NCI-H146 (cell line): ENCODE results near the gene MBTPS2.
A peak's percentile ranks its signal among the peaks of the same experiment; 100 is the strongest.
"Not testable (repeated sequence)": the region's sequence is repeated elsewhere in the genome, so short reads cannot be mapped to it uniquely, and the experiment has no call there.

ENCODE experiments used
- DNase-seq: peaks from one replicate; lab custom pipeline; 2025; lab: John Stamatoyannopoulos, UW

Gene MBTPS2

DNA sequence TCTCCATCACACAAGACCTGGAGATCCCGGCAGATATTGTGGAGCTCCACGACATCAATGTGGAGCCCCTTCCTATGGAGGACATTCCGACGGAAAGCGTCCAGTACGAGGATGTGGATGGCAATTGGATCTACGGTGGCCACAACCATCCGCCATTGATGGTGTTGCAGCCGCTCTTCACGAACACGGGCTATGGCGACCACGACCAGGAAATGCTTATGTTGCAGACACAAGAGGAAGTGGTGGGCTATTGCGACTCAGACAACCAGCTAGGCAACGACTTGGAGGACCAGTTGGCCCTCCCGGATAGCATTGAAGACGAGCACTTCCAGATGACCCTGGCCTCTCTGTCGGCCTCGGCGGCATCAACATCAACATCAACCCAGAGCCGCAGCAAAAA is 17.1 kb downstream of the MBTPS2 start:
- no peak for DNase-seq

GRCh38 chrX:21863241-21863640 is 23.8 kb downstream of the MBTPS2 start:
- DNase-seq = no peak

DNA sequence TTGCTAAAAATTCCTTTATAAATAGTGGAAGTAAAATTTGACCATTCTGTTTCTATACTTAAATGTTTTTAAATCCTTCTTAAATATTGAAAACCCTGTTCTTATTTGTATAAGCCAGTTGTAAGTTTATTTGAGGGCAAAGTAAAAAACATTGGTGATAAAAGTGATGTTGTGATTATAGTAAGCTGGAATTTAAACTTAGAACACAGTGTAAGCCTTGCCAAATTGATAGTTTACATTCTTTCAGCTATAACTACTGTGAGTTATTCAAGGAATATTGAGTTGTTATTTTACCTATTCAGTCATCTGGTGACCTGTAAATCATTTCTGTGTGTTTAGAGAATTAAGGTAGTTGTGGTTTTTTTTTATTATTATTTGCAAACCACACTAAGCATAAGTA is 26.0 kb downstream of the MBTPS2 start:
- no peak for DNase-seq

DNA sequence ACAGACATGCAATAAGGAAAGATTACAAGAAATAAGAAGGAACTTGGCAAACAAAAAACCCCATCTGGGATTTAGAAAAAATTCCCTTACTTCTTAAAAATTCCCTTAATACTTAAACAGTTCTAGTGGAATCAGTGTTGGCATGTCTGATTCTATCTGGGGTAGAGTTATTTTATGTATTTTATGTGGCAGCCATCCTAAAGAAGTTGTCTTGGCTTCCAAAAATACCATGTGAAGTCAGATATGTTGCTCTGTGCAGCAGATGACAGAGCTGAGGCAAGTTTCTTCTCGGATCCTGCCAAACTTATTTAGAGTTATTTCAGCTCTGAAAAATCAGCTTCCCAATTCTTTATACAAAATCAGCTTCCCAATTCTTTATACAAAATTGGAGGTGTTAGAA is 31.1 kb downstream of the MBTPS2 start:
- no peak for DNase-seq

- DNase-seq = no peak
These were observed 33.8 kb downstream of the MBTPS2 start for GRCh38 chrX:21873063-21873775.

GRCh38 chrX:21874182-21874581 is 34.8 kb downstream of the MBTPS2 start:
- DNase-seq = not testable (repeated sequence)

DNA sequence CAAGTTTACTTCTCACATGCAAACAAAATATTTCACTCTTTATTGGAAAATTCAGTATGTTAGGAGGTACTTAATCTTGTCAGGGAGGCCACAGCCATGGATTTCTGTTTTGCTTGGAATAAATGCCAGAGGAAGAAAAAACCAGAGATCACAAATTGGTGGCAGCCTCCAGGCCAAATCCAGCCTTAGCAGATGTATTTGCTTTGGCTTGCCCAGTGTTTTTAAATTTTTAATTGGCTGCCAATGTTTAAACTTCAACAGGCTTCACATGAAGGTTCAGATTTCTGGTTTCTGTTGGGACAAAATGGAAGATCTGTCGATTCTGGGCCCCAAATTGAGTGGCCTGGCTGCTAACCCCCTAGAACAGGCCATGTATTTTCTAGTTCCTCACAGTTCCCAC is 35.6 kb downstream of the MBTPS2 start:
- no peak for DNase-seq

DNA sequence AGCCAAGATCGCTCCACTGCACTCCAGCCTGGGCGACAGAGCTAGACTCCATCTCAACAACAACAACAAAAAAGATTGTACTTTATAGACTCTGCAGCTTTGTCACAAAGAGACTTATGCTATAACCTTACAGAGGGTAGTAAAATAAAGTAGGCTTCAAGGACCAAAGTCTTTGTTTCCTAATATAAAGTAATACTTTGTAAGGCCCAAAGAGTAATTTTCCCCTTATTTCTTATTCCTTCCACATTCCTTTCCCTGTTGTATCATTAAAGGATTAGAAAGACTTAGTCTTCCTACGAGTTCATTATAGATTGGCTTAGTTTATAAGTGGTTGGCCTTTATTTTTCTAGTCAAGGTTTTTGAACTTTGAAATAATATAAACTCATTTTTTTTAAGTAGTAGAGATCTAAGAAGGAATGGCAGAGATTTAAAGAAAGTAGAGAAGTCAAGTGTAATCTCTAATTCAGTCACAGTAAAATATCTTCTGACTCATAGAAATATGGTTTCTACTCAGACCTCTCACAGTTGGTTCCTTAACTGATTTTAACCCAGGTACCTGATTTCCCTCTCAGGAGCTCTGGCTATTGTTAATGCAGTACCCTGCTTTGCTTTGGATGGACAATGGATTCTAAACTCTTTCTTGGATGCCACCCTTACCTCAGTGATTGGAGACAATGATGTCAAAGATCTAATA is 42.6 kb downstream of the MBTPS2 start:
- no peak for DNase-seq

- DNase-seq = no peak
These were observed 43.8 kb downstream of the MBTPS2 start for GRCh38 chrX:21883258-21883657.

GRCh38 chrX:21885568-21885967 is 46.2 kb downstream of the MBTPS2 start:
- DNase-seq = no peak

GRCh38 chrX:21905313-21905712 is 65.9 kb downstream of the MBTPS2 start:
- peak; percentile 71 for DNase-seq

GRCh38 chrX:21905953-21906352 is 66.5 kb downstream of the MBTPS2 start:
- peak; percentile 31 for DNase-seq

- DNase-seq = no peak
These were observed 67.8 kb downstream of the MBTPS2 start for GRCh38 chrX:21907260-21907659.

GRCh38 chrX:21911481-21911880 is 72.1 kb downstream of the MBTPS2 start:
- no peak for DNase-seq

DNA sequence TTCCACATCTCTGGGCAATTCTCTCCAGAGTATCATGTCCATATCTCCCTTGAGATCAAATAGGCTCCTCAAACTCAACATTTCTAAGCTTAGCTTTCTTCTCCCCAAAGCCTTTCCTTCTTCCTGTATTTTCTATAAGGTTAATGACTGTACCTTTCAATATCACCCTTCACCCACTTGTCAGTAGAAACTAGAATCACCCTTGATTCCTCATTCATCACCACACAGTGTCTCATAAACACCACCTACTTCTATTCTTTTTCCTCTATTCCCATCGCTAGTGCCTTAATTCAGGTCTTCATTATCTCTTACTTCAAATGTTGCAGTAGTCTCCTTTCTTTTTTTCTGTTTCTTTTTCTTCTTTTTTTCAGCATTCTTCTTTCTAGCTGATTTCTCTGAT is 72.8 kb downstream of the MBTPS2 start:
- DNase-seq = no peak

- no peak for DNase-seq
These were observed 73.6 kb downstream of the MBTPS2 start for GRCh38 chrX:21912989-21913388.

DNA sequence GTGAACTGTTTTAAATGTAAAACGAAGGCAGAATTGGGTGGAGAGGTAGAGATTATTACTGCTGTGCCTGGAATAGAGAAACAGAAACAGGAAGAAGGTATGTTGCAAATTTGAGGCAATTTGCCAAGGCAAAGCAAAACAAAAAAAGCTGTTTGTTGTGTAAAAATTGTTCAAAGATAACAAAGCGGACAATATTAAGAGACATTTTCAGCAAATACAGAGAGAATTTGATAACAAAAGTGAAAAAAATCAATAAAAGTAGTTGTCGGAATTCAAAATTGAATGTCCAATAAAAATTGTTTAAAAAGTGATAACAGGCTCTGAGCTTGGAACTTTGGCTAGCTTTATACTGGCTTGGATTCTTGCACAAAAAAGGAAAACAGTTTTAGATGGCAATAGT is 86.7 kb downstream of the MBTPS2 start:
- DNase-seq = no peak

- no peak for DNase-seq
These were observed 87.3 kb downstream of the MBTPS2 start for GRCh38 chrX:21926527-21927278.

GRCh38 chrX:21929209-21929608 is 89.8 kb downstream of the MBTPS2 start:
- no peak for DNase-seq

DNA sequence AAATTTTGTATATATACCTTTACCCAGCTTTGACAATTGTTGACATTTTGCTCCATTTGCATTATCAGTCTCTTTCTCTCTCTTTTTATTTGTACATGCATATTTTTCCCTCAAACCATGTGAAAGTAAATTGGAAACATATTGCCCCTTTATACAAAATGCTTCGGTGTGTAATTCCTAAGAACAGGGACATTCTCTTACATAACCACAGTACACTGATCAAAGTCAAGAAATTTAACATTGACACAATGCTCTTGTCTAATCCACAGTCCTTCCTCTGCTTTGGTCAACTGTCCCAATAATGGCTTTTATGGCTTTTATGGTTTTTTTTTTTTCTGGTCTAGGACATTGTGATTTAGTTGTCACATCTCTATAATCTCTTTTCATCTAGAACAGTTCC is 91.6 kb downstream of the MBTPS2 start:
- DNase-seq = no peak

- DNase-seq = no peak
These were observed 93.0 kb downstream of the MBTPS2 start for GRCh38 chrX:21932292-21933002.

- DNase-seq = no peak
These were observed 93.7 kb downstream of the MBTPS2 start for GRCh38 chrX:21933077-21933476.
